NCI-H526 treated with DMSO at 0.1 percent for 48 hours (cell line): ENCODE results near the gene ADRA2A.

ENCODE experiments used
- DNase-seq: peaks from one replicate; lab custom pipeline; 2025; lab: John Stamatoyannopoulos, UW

ADRA2A gene

DNA sequence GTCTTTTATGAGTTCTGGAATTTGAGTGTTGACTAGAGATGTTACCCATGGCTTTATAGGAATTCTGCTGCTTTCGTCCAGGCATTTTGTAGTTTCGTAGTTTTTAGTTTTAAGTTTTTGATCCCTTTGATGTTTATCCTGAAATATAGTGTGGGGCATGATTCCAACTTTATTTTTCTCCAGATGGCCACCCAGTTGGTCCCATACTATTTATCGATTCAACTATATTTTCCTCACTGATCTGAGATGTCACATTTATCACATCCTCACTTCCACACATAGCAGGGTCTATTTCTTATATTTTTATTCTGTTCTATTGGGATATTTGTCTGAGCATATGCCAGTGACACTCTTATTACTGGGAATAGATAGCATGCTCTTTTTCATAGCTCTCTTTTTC lies 33.9 kb downstream of the ADRA2A start:
- no peak for DNase-seq

DNA sequence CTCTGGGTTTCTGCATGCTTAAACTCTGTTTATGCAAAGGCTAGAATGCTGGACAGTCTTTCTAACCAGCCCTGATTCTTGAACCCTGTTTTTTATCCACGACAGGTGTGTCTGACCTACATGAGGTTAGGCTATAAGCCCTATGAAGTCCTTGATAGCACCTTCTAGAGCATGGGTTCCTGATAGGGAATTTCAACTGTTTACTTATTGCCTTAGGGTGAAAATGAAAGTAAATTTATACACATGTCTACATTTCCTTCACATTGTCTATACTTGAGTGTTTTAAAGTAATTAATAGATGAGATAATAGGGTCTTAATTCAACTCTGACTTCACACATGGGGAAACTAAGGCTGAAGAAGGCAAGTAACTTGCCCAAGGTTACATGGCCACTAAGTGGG lies 35.5 kb downstream of the ADRA2A start:
- DNase-seq = no peak

DNA sequence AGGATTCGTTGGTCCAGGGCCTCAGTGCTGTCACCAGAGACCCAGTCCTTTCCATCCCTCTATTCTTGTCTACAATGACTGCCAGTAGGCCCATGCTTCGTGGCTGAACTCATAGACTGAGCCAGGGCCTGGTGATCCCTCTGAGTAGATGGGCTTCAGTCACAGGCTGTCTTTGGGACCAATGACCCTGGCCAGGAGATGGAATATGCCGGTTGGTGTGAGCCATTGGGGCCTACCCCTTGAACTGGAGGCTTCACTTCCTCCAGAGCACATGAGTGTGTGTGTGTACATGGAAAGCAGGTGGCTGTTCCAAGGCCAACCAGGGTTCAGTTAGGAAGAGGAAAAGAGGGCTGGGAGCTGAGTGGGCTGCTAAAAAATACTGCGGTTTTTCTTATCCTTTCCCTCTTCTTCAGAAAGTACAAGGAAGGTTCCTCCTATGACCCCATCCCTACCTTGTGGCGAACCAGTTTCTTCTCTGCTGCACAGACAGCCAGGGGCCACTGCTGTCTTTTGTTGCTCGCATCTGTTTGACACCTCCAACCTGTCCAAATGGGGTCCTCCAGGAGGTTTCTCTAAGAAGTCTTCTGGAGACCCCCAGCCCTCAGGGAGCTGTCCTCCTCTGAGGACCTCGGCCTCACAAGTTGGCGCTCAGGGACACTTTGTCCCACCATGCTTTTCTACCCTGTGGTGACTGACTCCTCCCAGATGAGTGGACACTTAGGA lies 36.6 kb downstream of the ADRA2A start:
- no peak for DNase-seq

DNA sequence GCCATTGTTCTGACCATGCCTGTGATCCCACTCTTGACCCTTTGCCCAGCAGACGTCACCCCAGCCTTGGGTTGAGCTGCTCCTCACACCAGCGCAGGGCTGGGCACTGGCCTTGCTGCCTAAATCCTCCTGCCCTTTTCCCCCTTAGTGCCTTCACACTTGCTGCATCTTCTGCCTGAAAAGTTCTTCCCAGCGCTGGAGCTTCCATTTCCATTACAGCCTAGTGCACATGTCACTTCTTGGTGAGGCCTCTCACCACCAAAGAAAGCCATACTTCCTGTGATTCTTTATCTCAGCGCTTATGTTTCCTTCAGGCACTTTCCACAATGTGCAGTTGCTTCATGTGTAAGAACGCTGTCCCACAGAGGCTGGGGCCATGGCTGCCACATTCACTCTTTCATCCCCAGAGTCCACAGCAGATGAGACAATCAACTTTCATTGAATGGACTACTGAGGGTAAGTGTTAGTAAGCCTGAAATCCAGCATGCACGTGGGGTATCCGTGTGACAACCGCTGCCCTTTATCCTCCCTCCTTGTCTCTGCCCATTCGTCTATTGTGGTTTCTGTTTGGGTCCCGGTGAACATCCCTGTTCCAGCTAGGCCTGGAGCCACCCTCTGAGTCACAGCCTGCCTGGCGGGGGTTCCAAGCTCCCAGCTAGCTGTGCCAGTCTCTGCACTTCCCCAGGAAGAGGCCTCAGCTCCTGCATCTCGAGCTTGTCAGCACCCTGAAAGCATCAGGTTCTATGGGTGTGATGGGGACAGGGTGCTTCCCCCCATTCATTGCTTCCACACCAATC lies 37.3 kb downstream of the ADRA2A start:
- DNase-seq = no peak

DNA sequence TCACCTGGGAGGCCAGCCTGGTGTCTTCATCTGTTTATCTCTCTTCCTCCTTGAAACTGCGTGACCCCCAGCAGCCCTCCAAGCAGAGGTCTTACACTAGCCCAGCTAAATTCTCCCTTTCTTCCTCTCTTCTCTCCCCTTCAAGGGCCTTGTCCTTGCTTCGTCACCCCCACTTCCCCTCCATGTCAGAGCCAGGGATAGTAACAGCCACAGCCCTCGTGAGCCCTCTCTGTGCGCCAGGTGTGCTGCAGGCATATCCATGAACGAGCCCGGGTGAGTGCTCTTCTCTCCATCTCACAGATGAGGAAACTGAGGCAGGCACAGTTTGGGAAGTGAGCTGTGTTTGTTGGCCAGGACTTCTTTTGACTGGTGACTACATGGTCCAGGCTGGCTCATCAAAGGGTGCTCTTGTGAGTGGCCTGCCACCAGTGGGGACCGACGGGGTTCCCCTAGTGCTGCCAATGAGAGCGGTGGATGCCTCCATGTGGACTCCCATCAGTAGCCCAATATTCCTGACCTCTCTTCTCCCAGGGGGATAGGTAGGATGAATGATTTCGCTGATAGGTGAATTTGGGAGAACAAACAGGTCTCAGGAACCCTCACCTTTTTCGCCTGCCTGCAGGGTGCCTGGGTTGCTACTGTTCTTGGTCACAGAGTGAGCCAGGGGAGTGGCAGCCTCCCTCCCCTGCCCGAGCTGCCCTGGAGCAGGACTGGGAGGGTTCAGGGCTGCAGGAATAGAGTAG lies 38.1 kb downstream of the ADRA2A start:
- no peak for DNase-seq

DNA sequence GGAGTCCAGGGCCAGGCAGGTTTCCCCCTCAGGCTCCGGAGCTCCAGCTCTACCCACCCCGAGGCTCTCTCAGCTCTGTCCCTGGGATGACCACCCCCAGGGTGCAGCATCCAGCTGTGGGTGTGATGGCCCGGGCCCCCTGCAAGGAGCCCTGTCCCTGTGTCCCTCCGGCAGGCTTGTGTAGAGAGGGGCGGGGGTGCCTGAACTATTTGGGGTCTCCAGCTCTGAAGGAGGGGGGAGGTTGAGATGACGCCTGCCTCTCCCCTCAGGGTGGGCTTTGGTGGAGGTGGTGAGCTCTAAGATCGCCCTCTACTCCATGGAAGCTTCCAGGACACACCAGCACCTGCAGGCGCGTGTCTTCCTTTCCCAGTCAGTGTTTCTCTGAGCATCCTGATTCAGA lies 39.4 kb downstream of the ADRA2A start:
- DNase-seq = no peak

GRCh38 chr10:111116762-111117445 lies 40.1 kb downstream of the ADRA2A start:
- no peak for DNase-seq

GRCh38 chr10:111117528-111118277 lies 40.9 kb downstream of the ADRA2A start:
- no peak for DNase-seq

- no peak for DNase-seq
Observed at GRCh38 chr10:111118758-111119157, 41.9 kb downstream of the ADRA2A start.

DNA sequence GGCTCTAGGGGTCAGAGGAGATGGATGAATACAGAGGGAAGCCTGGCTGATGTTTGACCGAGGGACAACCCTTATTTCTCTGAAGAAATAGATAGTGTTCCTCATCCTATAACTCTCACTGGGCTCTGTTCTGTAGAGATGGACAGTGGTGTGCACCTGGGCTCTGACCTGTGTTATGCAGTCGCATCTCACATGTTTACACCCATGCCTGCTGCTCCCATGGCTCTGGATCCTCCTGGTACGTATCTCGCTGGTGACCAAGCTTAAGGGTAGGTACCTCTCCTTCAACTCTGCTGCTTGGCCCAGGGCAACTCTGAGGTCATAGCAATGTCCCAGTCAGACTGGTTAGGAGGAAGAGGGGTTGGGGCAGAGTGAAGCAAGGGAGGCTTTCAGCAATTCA lies 42.8 kb downstream of the ADRA2A start:
- DNase-seq = no peak

- DNase-seq = no peak
Observed at GRCh38 chr10:111122127-111122526, 45.3 kb downstream of the ADRA2A start.

GRCh38 chr10:111123883-111124282 lies 47.1 kb downstream of the ADRA2A start:
- DNase-seq = no peak

DNA sequence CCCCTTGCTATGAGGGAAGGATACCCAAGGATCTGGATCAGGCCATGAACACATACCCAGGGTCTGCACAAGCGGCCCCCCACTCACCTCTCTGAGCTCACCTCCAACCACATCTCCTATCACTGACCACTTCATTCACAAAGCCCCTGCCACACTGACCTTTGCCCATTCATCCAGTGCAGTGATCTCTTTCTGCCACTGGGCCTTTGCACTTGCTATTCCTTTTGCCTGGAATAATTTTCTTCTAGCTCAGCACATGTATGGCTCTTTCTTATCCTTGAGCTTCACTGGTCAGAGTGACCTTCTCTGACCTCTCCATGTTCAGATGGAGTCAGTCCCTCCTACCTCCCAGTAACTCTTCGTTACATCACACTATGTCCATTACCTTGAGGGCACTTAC lies 48.3 kb downstream of the ADRA2A start:
- DNase-seq = no peak

DNA sequence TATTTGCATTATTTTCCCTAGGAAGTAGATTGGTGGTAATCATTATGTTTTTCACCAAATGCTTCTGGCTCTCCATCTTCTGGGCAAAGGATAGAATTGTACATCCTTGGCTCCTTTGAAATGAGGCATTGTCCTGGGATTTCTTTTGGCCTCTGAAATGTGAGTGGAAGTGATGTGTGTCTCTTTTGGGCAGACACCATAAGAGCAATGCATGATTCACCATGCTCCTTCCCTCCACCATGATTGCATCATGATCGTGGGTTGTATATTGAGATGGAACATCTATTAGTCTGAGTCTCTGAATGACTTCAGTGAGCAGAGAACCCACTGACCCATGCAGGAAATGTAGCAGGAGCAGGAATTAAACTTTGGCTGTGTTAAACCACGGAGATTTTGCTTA lies 49.2 kb downstream of the ADRA2A start:
- DNase-seq = no peak

DNA sequence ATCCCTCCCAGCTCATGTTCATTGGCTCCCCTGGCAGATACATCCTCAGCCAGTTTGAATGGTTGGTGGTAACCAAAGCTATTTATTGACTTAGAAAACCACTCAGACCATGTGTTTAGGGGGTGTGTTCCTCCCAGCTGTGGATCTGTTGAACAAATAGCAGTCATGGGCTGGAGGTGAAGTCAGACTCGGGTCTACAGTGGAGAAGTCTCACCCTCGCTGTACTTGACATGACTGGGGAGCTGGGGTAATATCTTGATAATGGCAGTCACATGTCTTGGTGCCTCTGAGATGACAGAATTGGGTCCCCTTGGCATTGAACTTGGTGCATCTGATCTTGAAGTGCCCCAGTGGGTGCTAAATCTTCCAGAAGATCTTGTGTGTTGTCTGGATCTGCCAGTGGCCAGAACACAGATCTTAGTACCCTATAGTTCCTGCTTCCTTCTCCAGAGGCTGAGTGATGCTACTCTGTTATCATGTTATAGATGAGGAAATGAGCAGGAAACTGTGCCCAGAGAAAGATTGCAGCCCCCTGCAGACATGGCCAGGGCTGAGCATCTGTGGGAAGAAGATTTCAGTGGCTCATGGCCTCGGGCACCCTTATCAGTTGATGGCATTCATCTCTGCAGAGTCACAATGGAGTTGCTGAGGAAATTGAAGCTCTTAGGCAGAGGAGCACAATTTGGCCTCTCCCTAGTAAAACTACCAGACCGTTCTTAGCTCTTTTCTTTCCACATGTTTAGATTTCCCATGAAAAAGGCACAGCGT lies 50.4 kb downstream of the ADRA2A start:
- no peak for DNase-seq

DNA sequence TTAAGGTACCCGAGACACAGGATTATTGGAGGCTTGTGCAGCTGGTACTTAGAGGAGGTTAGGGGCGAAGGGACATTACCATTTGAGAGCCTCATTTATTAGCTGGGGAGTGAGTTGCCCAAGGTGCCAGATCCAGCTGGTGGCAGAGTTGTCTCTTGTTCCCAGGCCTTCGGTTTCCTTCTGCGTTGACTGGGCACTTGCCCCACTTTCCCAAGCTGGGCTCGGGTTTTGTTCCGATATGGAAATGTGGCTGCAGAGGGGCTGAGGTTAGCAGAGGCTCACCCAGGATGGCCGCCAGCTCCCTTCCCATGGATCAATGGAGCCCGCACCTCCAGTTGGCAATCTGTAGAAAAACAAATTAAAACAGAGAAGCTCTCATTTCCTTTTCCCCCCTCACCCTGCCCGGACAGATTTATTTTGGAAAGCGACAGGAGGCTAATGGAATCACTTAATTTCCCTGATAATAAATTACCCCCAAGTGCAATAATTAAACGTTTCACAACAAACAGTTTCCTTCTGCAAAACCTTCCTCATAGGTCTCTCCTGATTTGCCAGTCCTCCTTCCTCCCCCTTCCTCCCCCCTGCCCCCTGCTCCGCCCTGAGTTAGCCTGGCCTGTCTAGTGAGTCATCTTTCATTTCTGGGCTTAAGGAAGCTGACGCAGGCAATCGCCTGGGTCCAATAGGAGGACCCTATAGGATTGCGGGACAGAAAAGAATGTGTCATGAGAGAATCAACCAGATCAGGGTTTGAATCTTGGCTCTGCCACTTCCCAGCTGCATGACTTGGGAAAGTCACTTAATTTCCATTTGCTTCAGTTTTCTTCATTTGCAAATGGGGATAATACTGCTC lies 51.7 kb downstream of the ADRA2A start:
- no peak for DNase-seq

DNA sequence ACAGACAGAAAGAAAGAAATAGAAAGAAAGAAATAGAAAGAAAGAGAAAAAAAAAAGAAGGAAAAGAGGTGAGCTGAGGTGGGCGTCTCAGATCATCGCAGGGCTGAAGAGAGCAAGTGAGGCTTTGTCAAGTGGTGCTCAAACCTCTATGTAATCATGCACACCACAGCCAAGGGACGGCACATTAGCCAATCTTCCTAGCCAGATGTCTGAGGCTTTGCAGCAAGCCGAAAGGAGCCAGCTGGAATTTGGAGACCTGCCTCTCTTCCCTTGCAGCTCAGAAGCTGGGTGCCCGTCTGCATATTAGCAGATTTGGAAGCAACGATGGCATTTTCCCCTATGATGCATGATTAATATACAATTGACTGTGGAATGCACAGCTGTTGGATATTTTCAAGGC lies 52.5 kb downstream of the ADRA2A start:
- DNase-seq = no peak

GRCh38 chr10:111130471-111130870 lies 53.6 kb downstream of the ADRA2A start:
- no peak for DNase-seq
